ENCODE measurements around the gene MEGF10. TPM values are rescaled to one million over a fixed set of nuclear protein-coding genes. Genes with fewer than 3 reads are reported as not detected.

The MEGF10 gene
- total RNA-seq, 1 donor from 2014 or later: not detected

- FAIRE-seq (no peak), DNase-seq (ENCODE audit: low read depth) (no peak)
- no peak for TF ChIP-seq CTCF (IDR thresholded peaks at IDR 0.05; ENCODE audit: insufficient read depth, low read length, severe bottlenecking)
- no peaks in the 10 kb centered on the region for H3K36me3 ChIP-seq (ENCODE audit: control insufficient read depth, insufficient read depth, low read length)
- H3K27me3 ChIP-seq (ENCODE audit: control insufficient read depth, insufficient read depth, low read length): peaks cover 12% of the 10 kb centered on the region
- H3K4me3 ChIP-seq (ENCODE audit: low read depth, low read length): no peak overlapping the region
Observed at GRCh38 chr5:127297348-127298035, 6.9 kb downstream of the MEGF10 start.

- FAIRE-seq: no peak
Observed at GRCh38 chr5:127298036-127298429, 7.4 kb downstream of the MEGF10 start.

GRCh38 chr5:127298656-127299055 is 8.1 kb downstream of the MEGF10 start:
- FAIRE-seq (no peak), DNase-seq (ENCODE audit: low read depth) (no peak)
- TF ChIP-seq CTCF (IDR thresholded peaks at IDR 0.05; ENCODE audit: insufficient read depth, low read length, severe bottlenecking): no peak
- no peak overlapping the region for H3K4me3 ChIP-seq (ENCODE audit: low read depth, low read length)
- no peaks in the 10 kb centered on the region for H3K36me3 ChIP-seq (ENCODE audit: control insufficient read depth, insufficient read depth, low read length)
- peaks cover 9% of the 10 kb centered on the region for H3K27me3 ChIP-seq (ENCODE audit: control insufficient read depth, insufficient read depth, low read length)

More at GRCh38 chr5:127298036-127298429, 7.4 kb downstream of the MEGF10 start:
- TF ChIP-seq CTCF (IDR thresholded peaks at IDR 0.05; ENCODE audit: insufficient read depth, low read length, severe bottlenecking): no peak
- Histone ChIP-seq H3K4me3 (ENCODE audit: low read depth, low read length) (no peak overlapping the region), H3K27me3 (ENCODE audit: control insufficient read depth, insufficient read depth, low read length) (peaks cover 13% of the 10 kb centered on the region), H3K36me3 (ENCODE audit: control insufficient read depth, insufficient read depth, low read length) (no peaks in the 10 kb centered on the region)
- DNase-seq (ENCODE audit: low read depth): no peak

GRCh38 chr5:127299678-127300077 is 9.1 kb downstream of the MEGF10 start:
- no peaks in the 10 kb centered on the region for H3K36me3 ChIP-seq (ENCODE audit: control insufficient read depth, insufficient read depth, low read length)
- H3K27me3 ChIP-seq (ENCODE audit: control insufficient read depth, insufficient read depth, low read length): peaks cover 7% of the 10 kb centered on the region
- FAIRE-seq (no peak), DNase-seq (ENCODE audit: low read depth) (no peak)
- no peak overlapping the region for H3K4me3 ChIP-seq (ENCODE audit: low read depth, low read length)
- no peak for TF ChIP-seq CTCF (IDR thresholded peaks at IDR 0.05; ENCODE audit: insufficient read depth, low read length, severe bottlenecking)

GRCh38 chr5:127302509-127302908 is 11.9 kb downstream of the MEGF10 start:
- Histone ChIP-seq H3K27me3 (ENCODE audit: control insufficient read depth, insufficient read depth, low read length) (peaks cover 7% of the 10 kb centered on the region), H3K36me3 (ENCODE audit: control insufficient read depth, insufficient read depth, low read length) (no peaks in the 10 kb centered on the region), H3K4me3 (ENCODE audit: low read depth, low read length) (no peak overlapping the region)
- no peak for DNase-seq (ENCODE audit: low read depth)
- FAIRE-seq: no peak
- TF ChIP-seq CTCF (IDR thresholded peaks at IDR 0.05; ENCODE audit: insufficient read depth, low read length, severe bottlenecking): no peak

GRCh38 chr5:127303404-127303803 is 12.8 kb downstream of the MEGF10 start:
- DNase-seq (ENCODE audit: low read depth) (no peak), FAIRE-seq (no peak)
- Histone ChIP-seq H3K4me3 (ENCODE audit: low read depth, low read length) (no peak overlapping the region), H3K36me3 (ENCODE audit: control insufficient read depth, insufficient read depth, low read length) (no peaks in the 10 kb centered on the region), H3K27me3 (ENCODE audit: control insufficient read depth, insufficient read depth, low read length) (peaks cover 7% of the 10 kb centered on the region)
- TF ChIP-seq CTCF (IDR thresholded peaks at IDR 0.05; ENCODE audit: insufficient read depth, low read length, severe bottlenecking): no peak

All from bronchial epithelial cell (primary cell).